OCI-LY7 (cell line): Measurements from ENCODE around the gene CUL2. TPM values are rescaled to one million over a fixed set of nuclear protein-coding genes. Genes with fewer than 3 reads are reported as not detected.

Source experiments
- BruUV-seq: library from RNA; stranded (reverse); fragments of 400-500 nt; replicated peaks from 2 replicates; lab custom pipeline; 2021; lab: Mats Ljungman, UMichigan
- CTCF ChIA-PET: fragments of 300-600 bp; sonication (Branson Sonifier 250); formaldehyde crosslinking; loops from one replicate; lab custom pipeline; 2022; ENCODE audit warnings: antibody characterized with exemption; ENCODE audit not compliant: unreplicated experiment; lab: Charles Lee
- POLR2A ChIA-PET: fragments of 300-600 bp; sonication (Branson Sonifier 250); formaldehyde crosslinking; loops from one replicate; lab custom pipeline; 2022; ENCODE audit warnings: antibody characterized with exemption; lab: Charles Lee
- DNase-seq: peaks from one replicate; pipeline ENCODE4 v3.0.0-alpha.2; 2015; ENCODE audit warnings: low spot score
- H2AFZ ChIP-seq: fragments of 200-600 bp; sonication (generic), shearing (Covaris generic); 2 replicates; pipeline ENCODE4 v1.6.1; 2014; ENCODE audit warnings: mild to moderate bottlenecking, antibody characterized with exemption, low read length, moderate library complexity
- H3K27ac ChIP-seq: fragments of 200-600 bp; sonication (generic); 2 replicates; pipeline ENCODE4 v1.5.1; 2014; ENCODE audit warnings: mixed run types, low read depth, mild to moderate bottlenecking, moderate library complexity, low read length, inconsistent platforms; ENCODE audit not compliant: poor library complexity, severe bottlenecking
- H3K36me3 ChIP-seq: fragments of 200-600 bp; sonication (generic); 2 replicates; pipeline ENCODE4 v1.6.1; 2014; ENCODE audit warnings: mild to moderate bottlenecking, antibody characterized with exemption, low read length, moderate library complexity, mixed read lengths; ENCODE audit not compliant: insufficient read depth
- H3K4me1 ChIP-seq: fragments of 200-600 bp; sonication (generic); 2 replicates; pipeline ENCODE4 v1.5.1; 2014; ENCODE audit warnings: mild to moderate bottlenecking, low read length; ENCODE audit not compliant: insufficient read depth, poor library complexity, severe bottlenecking
- H3K4me2 ChIP-seq: fragments of 200-600 bp; sonication (generic); 2 replicates; pipeline ENCODE4 v1.6.1; 2014; ENCODE audit warnings: mild to moderate bottlenecking, low read length
- H3K4me3 ChIP-seq: fragments of 200-600 bp; sonication (generic); 2 replicates; pipeline ENCODE4 v1.5.1; 2014; ENCODE audit warnings: mild to moderate bottlenecking, low read depth, low read length; ENCODE audit not compliant: poor library complexity, severe bottlenecking
- H3K79me2 ChIP-seq: fragments of 200-600 bp; sonication (generic); 2 replicates; pipeline ENCODE4 v1.6.1; 2016; ENCODE audit warnings: low read depth, mild to moderate bottlenecking, low read length, moderate library complexity, mixed read lengths; ENCODE audit not compliant: insufficient read depth
- H3K9me2 ChIP-seq: fragments of 200-600 bp; sonication (generic); 2 replicates; pipeline ENCODE4 v1.6.1; 2016; ENCODE audit warnings: mild to moderate bottlenecking, low read length, mixed read lengths; ENCODE audit not compliant: insufficient read depth
- H3K9me3 ChIP-seq: fragments of 200-600 bp; sonication (generic); 2 replicates; pipeline ENCODE4 v1.6.1; 2014; ENCODE audit warnings: mild to moderate bottlenecking, mixed run types, low read length, mixed read lengths
- H4K20me1 ChIP-seq: fragments of 200-600 bp; sonication (generic); 2 replicates; pipeline ENCODE4 v1.6.1; 2014; ENCODE audit warnings: mild to moderate bottlenecking, antibody characterized with exemption, low read length, moderate library complexity, mixed read lengths; ENCODE audit not compliant: insufficient read depth
- CTCF ChIP-seq: fragments of 200-600 bp; sonication (generic); conservative IDR thresholded peaks from 2 replicates; pipeline ENCODE4 v1.5.1; 2014; ENCODE audit warnings: mild to moderate bottlenecking, antibody characterized with exemption, low read length, moderate library complexity, mixed read lengths
- EZH2phosphoT487 ChIP-seq: fragments of 200-600 bp; sonication (generic); IDR thresholded peaks from 2 replicates; pipeline ENCODE4 v1.6.1; 2018; ENCODE audit warnings: low read depth, borderline replicate concordance, mild to moderate bottlenecking, mixed run types, antibody characterized with exemption, low read length, moderate library complexity, mixed read lengths
- intact Hi-C: fragments of 100-400 bp; cut with micrococcal nuclease; formaldehyde crosslinking; loops from one replicate; pipeline ENCODE4 v1.10.0; 2022; ENCODE audit not compliant: unreplicated experiment
- total RNA-seq, 2 experiments: library from RNA; depleted of rRNA in 1 of 2; stranded (reverse); fragments of >200 nt in 1 of 2; shearing (Covaris generic) in 1 of 2; gene quantifications; 2 replicates each; pipeline ENCODE4 v1.2.3, GENCODE V29; 2014 to 2022

CUL2 gene
- total RNA-seq, 2 experiments from 2014 or later, result 25.5 to 40.4 TPM

DNA sequence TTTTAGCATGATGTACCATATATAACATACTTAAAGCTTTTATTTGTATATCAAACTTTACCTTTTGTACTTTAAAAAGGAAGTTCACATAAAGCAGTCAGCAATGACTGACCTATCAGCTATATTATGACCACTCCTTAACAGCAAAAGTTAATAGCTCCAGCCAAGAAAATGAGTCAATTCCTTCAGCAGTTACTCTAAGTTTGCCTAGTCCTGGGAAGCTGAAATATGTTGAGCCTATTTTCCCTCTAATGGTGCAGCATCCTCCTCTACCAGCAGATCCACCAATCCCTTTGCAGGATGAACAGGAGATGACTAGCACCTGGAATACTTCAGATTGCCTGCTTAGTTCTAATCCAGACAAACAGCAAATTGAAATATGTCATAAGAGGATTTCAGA is 64.2 kb downstream of the CUL2 start:
- no peaks in the 10 kb centered on the region for H3K9me3 ChIP-seq
- BruUV-seq, result no TSS peak
- no peak overlapping the region for H3K4me2 ChIP-seq
- H3K4me3 ChIP-seq, result no peak overlapping the region
- H3K27ac ChIP-seq, result no peak overlapping the region
- peaks cover 83% of the 10 kb centered on the region for H3K36me3 ChIP-seq
- no peaks in the 10 kb centered on the region for H3K79me2 ChIP-seq
- CTCF ChIA-PET, result no interaction called here
- DNase-seq, result no peak
- no peak overlapping the region for H2AFZ ChIP-seq
- no peaks in the 10 kb centered on the region for H3K9me2 ChIP-seq
- POLR2A ChIA-PET, result interaction anchor here (0.6 to 1.4 kb wide), 4 partner anchors 16 to 178 kb away, joined by 3 to 5 read pairs (median 4); no protein-coding TSS in a partner anchor
- TF ChIP-seq EZH2phosphoT487 (no peak), CTCF (no peak)
- no peaks in the 10 kb centered on the region for H3K4me1 ChIP-seq
- intact Hi-C loops, result no loop called here
- H4K20me1 ChIP-seq, result no peaks in the 10 kb centered on the region

GRCh38 chr10:35020481-35020880 is 69.7 kb downstream of the CUL2 start:
- no peak for DNase-seq
- H3K4me1 ChIP-seq, result no peaks in the 10 kb centered on the region
- BruUV-seq, result no TSS peak
- no peak overlapping the region for H3K4me2 ChIP-seq
- no peaks in the 10 kb centered on the region for H3K79me2 ChIP-seq
- no peaks in the 10 kb centered on the region for H3K9me3 ChIP-seq
- H2AFZ ChIP-seq, result no peak overlapping the region
- ChIA-PET CTCF (no interaction called here), POLR2A (interaction anchor here (0.6 kb wide), 1 partner anchor 17 kb away, joined by 3 read pairs; no protein-coding TSS in a partner anchor)
- H3K9me2 ChIP-seq, result no peaks in the 10 kb centered on the region
- TF ChIP-seq EZH2phosphoT487 (no peak), CTCF (no peak)
- intact Hi-C loops, result no loop called here
- H3K4me3 ChIP-seq, result no peak overlapping the region
- peaks cover 42% of the 10 kb centered on the region for H3K36me3 ChIP-seq
- H4K20me1 ChIP-seq, result no peaks in the 10 kb centered on the region
- H3K27ac ChIP-seq, result no peak overlapping the region
